Stimulated activated CD4-positive, alpha-beta T cell treated with anti-CD3 and anti-CD28 coated beads, Interleukin-1b, Interleukin-23, amount 100 ng/mL, for 48 hours (primary cell): Measurements from ENCODE around the gene GNG4.
"Not testable (repeated sequence)": the region's sequence is repeated elsewhere in the genome, so short reads cannot be mapped to it uniquely, and the experiment has no call there.

Source experiments
- DNase-seq: peaks from one replicate; pipeline ENCODE4 v3.0.0-alpha.2; 2020

GNG4 gene

DNA sequence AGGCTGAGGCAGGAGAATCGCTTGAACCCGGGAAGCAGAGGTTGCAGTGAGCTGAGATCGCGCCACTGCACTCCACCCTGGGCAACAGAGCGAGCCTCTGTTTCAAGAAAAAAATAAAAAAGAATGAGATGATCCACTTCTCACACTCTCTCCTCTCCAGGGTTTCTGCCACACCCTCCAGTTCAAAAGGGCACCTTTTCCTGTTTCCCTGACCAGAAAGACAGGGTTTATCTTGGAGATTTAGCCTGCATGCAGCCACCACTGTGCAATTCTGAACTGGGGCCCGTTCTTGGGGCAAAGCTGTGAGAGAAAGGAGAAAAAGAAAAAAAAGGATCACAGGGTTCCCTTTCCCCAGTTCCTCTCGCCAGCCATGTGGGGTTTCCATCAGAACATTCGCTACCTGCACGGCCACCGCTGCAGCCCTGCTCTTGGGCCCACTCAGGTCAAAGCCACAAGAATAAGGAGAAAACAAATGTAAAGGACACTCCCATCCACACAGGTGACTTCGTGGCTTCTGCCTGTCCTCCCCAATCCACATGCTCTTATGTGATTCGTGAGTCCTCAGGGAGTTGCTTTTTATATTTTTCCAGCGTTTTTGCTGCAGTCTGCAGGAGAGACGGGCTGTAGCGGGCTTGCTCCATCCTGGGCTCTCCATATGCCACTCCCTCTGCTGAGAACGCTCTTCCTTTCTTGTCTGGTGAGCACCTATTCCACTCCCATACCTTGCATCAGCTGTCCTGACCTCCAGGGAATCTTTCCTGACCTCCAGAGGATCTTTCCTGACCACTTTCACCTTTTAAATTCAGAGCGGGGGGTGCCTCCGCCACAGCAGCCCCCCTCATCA, 26.4 kb downstream of the GNG4 start:
- DNase-seq = no peak

DNA sequence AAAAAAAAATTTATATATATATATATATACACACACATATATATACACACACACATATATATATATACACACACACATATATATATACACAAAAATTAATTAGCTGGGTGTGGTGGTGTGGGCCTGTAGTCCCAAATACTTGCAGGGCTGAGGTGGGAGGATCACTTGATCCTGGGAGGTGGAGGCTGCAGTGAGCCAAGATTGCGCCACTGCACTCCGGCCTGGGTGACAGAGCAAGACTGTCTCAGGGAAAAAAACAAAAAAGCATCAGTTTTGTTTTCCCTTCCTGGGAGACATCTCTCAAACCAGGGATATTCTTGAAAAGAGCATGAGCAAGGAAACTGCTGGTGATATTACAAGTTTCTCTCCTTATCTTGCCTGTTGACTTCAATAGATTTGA, 30.4 kb downstream of the GNG4 start:
- DNase-seq = not testable (repeated sequence)

DNA sequence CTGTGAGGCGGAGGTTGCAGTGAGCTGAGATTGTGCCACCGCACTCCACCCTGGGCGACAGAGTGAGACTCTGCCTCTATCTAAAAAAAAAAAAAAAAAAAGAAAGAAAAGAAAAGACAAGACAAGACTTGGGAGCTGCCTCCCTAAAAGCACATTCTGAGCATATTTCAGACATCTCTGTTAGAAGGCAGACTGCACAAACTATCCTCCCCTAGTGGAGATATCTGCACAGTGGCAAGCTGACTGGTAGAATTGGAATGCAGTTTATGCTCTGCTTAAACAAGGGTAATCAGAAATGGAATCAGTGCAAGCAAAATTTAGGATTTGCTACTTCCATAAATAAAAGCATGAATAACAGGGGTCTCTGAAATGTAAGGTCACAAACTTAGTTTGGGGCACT, 31.8 kb downstream of the GNG4 start:
- no peak for DNase-seq

DNA sequence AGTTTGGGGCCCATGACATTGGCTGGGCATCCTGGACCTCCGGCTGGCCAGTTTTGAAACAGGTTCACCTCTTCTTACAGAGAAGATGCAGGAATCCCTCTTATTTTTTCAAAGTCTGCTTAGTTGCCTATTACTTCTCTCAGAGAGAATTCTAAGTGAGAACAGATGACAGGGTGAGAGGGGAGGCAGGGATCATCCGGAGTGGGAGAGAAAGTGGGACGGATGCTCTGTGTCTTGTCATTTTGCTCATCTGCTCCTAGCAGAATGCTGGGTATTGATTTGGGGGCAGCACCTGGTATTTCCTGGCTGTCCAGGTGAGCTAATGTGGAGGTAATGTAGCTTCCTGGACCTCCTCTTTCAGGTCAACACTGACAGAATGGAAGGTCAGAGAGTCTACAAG, 32.4 kb downstream of the GNG4 start:
- DNase-seq = no peak

DNA sequence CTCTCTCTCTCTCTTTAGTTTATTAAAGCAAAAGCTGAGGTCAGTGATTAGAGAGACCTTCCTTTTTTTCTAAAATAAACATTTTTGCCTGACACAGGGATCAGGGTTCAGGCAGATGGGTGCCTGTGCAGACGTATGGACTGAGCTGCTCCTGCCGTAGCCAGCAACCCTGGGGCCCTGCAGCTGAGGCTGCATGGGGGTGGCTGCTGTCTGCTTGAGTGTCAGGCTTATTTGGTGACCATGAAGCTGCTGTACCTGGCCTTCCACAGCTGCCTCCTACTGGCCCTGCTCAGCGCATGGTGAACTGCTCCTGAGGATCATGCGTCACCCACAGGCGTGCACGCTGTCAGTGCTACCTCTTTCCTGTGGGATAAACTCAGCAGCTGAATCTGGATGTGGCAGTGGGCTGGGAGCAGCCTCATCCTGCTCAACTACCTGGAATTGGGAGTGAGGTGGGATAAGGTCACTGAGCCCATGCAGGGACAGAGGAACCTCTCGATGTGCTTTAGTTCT, 35.1 kb downstream of the GNG4 start:
- DNase-seq = no peak

DNA sequence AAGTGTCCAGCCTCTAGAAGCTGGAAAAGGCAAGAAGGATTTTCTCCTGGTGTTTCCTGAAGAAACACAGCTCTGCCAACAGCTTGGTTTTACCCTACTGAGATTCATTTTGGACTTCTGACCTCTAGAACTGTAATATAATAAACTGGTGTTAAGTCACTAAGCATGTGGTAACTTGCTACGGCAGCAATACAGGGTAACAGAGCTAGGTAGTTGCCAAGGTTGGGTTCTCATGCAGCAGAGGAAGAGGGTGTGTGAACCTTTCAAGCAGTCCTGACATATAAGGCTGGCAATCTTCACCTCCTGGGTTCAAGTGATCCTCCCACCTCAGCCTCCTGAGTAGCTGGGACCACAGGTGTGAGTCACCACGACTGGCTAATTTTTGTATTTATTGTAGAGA, 36.0 kb downstream of the GNG4 start:
- no peak for DNase-seq

DNA sequence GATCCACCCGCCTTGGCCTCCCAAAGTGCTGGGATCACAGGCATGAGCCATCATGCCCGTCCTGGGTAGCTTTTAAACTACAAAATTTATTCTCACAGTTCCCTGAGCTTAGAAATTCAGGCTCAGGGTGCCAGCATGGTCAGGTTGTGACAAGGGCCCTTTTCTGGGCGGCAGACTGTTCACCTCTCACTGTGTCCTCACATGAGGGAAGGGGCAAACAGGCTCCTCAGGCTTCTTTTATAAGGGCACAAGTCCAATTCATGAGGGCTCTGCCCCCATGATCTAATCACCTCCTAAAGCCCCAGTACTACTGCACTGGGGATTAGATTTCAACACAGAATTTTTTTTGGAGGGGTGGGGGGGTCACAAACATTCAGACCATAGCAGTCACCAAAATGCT, 36.8 kb downstream of the GNG4 start:
- DNase-seq = no peak

DNA sequence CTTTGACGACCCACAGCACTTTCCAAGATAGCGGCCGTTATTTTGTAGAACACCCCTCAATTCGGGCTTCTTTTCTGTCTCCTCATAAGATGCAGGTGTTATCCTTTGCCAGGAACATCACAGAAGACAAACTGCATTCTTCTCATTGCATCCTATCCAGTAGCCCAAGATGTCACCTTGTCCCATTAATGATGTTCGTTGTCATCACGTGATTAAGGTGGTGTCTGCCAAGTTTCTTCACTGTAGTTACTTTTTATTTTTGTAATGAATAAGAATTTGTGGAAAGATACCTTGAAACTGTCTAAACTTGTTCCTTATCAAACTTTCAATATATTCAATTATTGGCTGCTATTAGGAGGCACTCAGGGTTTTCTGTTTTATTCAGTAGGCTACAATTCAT, 39.4 kb downstream of the GNG4 start:
- no peak for DNase-seq

DNA sequence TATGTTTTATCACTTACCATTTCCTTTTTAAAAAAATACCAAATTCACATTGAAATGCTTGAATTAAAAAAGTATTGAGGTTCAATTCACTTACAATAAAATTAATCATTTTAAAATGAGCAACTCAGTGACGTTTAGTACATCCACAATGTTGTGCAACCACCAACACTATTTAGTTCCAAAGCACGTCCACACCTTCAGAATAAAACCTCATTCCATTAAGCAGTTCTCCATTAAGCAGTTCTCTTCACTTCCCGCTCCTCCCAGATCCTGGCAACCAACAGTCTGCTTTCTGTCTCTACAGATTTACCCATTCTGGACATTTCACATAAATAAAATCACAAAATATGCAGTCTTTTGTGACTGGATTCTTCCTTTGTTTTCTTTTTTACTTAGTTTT, 41.3 kb downstream of the GNG4 start:
- DNase-seq = no peak

DNA sequence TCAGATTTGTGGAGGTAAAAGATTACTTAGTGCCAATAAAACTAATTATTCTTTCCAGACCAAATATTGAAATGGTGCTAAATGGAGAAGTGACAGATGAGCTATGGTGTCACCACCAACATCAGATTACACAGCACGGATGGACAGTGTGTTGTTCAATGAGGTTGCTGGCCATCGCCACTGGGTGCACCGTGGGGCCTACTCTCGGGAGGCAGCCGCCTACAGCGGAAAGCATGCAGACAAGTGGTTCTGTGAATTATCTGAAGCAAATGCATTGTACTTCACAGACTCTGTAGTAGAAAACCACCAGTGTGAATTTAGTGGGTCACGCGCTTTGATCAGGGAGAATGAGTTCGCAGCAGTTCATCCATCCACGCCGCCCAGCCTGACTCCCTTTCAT, 42.3 kb downstream of the GNG4 start:
- no peak for DNase-seq

DNA sequence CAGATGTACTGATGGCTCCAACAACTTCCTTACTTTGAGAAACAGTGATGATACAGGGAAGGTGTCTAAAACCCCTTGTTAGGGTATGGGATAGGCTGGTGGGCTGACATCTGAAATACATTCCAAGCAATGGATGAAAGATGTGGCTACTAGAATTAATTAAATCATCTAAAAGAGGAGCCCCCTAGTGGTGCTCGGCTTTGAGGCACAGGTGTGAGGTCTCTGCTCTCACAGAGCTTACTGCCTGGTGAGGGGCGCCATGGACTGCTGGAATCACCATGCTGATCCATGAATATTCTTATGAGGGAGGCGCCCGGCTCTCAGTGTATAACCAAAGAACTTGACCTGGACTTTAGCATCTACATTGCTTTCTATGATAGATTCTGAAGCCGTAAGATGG, 48.5 kb downstream of the GNG4 start:
- peak; percentile 8 for DNase-seq

DNA sequence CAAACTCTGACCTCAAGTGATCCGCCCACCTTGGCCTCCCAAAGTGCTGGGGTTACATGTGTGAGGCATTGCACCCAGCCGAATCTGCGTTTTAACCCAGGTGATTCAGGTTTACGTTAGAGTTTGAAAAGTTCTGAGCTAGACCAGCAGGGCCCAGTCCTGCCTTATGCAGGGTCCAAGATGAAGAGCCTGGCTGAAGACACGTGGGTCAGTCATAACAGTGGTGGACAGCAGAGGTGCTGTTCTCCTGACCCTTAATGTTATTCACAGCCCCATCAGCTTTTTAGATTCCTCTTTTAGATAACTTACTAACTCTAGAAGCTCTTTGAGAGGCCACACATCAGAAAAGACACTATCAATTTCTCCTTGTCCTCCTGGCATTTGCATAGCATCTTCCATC, 50.0 kb downstream of the GNG4 start:
- DNase-seq = no peak

DNA sequence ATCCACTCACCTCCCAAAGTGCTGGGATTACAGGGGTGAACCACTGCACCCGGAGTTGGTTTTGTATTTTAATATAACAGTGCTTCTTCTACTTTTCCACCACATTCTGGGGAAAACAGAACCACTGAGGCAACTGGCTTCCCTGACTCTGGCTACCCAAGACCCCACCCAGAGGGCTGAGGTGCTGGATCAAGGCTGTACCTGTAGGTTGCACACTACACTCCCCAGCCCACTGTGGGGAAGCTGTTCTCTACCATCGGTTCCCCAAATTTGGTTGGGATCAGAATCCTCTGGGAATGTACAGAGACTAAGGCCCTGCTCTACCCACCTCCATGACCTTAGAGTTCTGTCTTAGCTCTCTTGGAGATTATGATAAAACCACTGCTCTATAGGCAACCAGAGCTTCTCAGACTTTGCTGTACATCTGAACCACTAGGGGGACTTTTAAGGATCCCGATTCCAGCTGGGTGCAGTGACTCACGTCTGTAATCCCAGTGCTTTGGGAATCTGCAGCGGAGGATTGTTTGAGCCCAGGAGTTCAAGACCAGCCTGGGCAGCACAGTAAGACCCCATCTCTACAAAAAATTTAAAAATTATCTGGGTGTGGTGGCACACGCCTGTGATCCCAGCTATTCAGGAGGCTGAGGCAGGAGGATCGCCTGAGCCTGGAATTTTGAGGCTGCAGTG, 51.6 kb downstream of the GNG4 start:
- no peak for DNase-seq

DNA sequence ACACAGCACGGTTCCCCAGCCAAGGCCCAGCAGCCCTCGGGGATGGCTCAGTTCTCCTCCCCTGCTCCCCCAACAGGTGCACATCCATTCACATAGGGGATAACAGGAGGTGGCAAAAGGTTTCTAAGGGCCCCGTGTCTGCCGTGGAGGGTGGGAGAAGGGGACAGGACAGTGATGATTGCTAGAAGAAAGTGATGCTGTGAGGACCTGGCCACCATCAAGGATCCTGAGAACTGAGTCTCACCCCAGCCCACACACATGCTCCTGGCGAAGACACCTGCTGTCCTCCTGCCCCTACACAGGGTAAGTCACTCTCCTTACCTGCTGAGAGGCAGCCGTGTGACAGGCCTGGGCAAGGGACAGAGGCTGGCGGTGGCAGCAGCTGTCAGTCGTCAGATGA, 54.5 kb downstream of the GNG4 start:
- DNase-seq = no peak

DNA sequence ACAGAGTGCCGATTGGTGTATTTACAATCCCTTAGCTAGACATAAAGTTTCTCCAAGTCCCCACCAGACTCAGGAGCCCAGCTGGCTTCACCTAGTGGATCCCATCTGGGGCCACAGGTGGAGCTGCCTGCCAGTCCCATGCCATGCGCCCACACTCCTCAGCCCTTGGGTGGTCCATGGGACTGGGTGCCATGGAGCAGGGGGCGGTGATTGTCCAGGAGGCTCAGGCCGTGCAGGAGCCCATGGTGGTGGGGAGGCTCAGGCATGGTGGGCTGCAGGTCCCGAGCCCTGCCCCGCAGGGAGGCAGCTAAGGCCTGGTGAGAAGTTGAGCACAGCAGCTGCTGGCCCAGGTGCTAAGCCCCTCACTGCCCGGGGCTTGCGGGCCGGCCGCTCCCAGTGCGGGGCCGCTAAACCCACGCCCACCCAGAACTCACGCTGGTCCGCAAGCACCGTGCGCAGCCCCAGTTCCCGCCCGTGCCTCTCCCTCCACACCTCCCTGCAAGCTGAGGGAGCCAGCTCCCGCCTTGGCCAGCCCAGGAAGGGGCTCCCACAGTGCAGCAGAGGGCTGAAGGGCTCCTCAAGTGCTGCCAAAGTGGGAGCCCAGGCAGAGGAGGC, 55.2 kb downstream of the GNG4 start:
- DNase-seq = not testable (repeated sequence)

DNA sequence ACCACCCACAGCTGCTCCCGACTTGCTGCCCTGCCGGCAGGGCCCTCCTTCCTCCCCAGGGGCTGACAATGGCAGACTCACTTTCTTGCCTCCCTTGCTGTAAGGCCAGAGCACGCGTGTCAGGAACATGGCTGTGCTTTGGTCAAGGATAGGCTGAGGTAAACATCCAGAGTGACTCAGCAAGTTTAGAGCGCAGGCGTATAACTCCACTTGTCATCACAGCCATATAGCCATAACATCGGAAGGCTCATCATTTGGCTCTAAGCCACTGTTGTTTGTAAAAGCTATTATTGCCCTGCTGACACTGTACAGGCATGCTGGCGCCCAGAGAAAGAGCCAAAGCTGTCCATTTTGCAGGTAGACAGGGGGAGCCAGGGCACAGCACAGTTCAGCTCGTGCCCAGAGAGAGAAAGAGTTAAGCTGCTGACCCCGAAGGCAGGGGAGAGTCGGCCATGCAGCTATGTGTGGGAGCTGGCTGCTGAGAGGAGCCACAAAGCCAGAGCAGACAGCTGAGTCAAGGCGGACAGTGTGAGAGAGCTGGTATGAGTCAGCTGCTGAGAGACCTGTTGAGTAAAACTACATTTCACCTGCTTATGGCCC, 60.6 kb downstream of the GNG4 start:
- no peak for DNase-seq

DNA sequence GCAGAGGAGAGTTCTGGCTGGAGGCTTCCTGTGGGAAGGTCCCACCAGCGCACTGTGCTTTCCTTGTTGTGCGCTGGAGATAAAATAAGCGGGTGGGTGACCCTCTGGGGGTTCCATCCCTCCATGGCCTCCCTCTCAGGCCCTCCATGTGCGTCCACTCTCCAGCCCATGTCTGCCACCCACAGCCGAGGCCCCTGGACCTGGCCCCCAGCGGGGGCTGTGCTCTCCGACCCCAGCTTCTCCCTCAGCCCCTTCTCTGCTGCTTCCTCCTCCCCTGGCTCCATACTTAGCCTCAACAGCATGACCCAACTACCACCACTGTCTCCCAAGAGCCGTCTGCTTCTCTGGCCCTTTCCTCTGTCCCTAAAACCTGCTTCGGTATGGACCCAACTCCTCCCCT, 61.4 kb downstream of the GNG4 start:
- DNase-seq = no peak

DNA sequence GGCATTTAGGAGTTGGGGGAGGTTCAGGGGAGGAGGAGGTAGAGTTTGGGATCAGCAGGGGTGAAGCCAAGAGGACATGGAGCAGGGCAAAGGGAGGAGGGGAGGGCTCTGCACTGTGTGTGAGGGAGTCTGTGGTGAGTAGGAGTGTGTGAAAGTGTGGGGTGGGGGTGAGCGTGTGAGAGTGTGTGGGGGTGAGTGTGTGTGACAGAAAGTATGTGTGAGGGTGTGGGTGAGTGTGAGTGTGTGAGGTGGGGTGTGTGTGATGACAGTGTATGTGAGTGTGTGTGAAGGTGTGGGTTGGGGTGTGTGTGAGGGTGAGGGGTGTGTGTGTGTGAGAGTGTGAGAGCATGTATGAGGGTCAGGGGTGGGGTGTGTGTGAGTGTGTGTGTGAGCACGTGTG, 62.6 kb downstream of the GNG4 start:
- DNase-seq = no peak

DNA sequence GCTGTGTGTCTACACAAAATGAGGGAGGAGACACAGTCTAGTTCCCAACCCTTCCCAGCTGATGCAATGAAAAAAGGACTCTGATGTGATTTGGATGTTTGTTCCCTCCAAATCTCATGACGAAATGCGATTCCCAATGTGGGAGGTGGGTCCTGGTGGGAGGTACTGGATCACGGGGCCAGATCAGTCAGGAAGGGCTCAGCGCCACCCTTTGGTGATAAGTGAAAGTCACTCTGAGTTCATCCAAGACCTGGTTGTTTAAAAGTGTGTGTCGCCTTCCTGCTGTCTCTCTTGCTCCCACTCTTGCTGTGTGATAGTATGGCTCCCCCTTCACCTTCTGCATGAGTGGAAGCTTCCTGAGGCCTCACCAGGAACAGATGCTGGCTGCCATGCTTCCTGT, 63.2 kb downstream of the GNG4 start:
- no peak for DNase-seq

DNA sequence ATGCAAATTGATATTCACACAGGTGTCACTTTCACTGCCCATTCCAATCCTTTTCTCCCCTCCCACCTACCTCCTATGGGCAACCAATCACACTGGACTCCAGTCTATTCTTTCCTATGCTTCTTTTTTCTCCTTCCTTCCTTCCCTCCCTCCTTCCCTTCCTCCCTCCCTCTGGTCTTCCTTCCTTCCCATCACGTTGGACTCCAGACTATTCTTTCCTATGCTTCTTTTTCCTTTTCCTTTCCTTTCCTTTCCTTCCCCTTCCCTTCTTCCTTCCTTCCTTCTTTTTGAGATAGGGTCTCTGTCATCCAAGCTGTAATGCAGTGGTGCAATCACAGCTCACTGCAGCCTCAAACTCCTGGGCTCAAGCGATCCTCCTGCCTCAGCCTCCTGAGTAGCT, 64.6 kb downstream of the GNG4 start:
- DNase-seq = no peak

DNA sequence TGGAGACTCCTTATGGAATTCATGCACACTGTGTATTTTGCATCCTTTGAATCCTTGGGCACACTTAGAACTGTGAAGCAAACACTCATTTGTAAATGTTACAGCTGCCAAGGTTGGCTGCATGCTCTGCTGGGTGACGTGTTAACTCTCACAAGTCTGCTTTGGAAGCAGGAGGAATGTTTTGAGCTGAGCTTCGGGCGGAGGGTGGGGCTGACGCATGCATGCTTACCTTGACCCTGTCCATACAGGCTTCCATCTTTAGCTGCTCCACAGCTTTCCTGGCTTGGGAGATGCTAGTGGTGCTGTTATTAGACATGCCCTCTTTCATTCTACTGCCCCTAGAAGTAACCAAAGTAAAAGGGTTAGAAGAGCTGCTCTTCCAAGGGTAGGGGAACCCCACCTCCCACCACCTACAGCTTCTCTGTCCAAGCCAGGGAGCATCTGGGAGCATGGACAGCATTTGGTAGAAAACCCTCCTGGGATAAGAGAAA, 66.0 kb downstream of the GNG4 start:
- no peak for DNase-seq

DNA sequence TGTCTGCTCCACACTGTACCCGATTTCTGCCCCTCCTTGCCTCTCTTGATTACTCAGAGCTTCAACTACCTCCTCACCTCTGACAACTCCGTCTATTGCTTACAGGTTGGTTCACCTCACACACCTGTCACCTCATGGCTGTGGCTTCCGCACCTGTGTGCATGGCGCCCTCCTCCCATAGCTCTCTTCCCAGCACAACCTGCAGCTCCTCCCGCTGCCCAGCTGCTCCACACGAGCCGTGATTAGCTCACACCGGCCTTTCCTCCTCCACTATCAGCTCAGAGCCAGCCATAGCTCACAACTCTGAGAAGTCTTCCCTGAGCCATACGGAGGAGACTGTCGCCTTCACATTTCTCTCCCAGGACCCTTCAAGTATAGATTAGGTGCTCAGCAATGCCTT, 67.5 kb downstream of the GNG4 start:
- no peak for DNase-seq

DNA sequence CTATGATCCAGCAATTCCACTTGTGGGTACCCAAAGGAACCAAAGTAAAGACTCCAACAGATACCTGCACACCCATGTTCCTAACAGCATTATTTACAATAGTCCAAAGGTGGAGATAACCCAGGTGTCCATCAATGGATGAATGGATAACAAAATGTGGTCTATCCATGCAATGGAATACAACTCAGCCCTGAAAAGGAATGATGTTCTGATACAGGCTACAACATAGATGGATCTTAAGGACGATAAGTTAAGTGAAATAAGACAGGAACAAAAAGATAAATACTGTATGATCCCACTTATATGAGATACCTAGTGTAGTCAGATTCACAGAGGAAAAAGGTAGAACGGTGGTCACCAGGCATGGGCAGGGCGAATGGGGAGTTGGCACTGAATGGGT, 69.7 kb downstream of the GNG4 start:
- no peak for DNase-seq

DNA sequence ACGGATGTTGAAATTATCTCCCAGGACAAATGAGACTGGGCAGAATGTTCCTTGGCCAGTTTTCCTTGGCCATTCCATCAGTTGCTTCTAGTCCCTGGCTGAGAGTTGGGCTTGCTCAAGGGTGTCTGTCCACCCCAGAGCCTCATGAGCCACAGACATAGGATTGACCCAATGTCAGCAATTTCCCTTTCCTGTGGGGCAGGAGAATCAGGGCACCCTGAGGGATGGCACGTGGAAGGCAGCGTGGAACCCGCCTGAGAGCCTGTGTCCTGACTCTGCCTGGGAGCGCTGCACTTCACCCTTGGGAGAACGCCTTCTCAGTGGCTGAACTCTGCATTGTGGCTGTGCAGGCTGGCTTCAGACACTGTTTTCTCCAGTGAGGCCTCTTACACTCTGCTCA, 74.0 kb downstream of the GNG4 start:
- no peak for DNase-seq
